ENCODE measurements around the gene KIRREL3.

Gene KIRREL3

GRCh38 chr11:126824035-126824607 is 176.4 kb downstream of the KIRREL3 start:
- Histone ChIP-seq H4K20me1 (ENCODE audit: low read depth, low read length) (no peaks in the 10 kb centered on the region), H3K4me2 (ENCODE audit: low read depth, low read length, poor library complexity, severe bottlenecking) (no peak overlapping the region), H3K36me3 (ENCODE audit: low read length) (no peaks in the 10 kb centered on the region), H3K27me3 (ENCODE audit: low read length) (no peaks in the 10 kb centered on the region), H2AFZ (ENCODE audit: low read depth, low read length, severe bottlenecking) (no peak overlapping the region), H3K79me2 (ENCODE audit: insufficient read depth, low read length) (no peaks in the 10 kb centered on the region), H3K9me2 (replicated peaks; ENCODE audit: insufficient read depth, low read length) (no peaks in the 10 kb centered on the region), H3K27ac (ENCODE audit: low read depth, low read length) (no peak overlapping the region), H3K4me3 (ENCODE audit: insufficient read depth, low read length, poor library complexity, severe bottlenecking) (no peak overlapping the region), H3K9ac (ENCODE audit: low read length) (no peak overlapping the region), H3K9me3 (ENCODE audit: insufficient read depth, low read length) (no peaks in the 10 kb centered on the region), H3F3A (ENCODE audit: insufficient read depth) (no peaks in the 10 kb centered on the region)
- TF ChIP-seq CTCF (IDR thresholded peaks at IDR 0.05; ENCODE audit: insufficient read depth, low read length, poor library complexity, severe bottlenecking) = no peak

GRCh38 chr11:126823274-126823673 is 177.3 kb downstream of the KIRREL3 start:
- no peak for TF ChIP-seq CTCF (IDR thresholded peaks at IDR 0.05; ENCODE audit: insufficient read depth, low read length, poor library complexity, severe bottlenecking)
- TF ChIP-seq EZH2phosphoT487 (conservative IDR thresholded peaks at IDR 0.05; ENCODE audit: low read length) = no peak
- Histone ChIP-seq H3K27me3 (ENCODE audit: low read length) (no peaks in the 10 kb centered on the region), H3K36me3 (ENCODE audit: low read length) (no peaks in the 10 kb centered on the region), H3K79me2 (ENCODE audit: insufficient read depth, low read length) (no peaks in the 10 kb centered on the region), H3K9me3 (ENCODE audit: insufficient read depth, low read length) (no peaks in the 10 kb centered on the region), H4K20me1 (ENCODE audit: low read depth, low read length) (no peaks in the 10 kb centered on the region), H2AFZ (ENCODE audit: low read depth, low read length, severe bottlenecking) (no peak overlapping the region), H3K4me3 (ENCODE audit: insufficient read depth, low read length, poor library complexity, severe bottlenecking) (no peak overlapping the region), H3K27ac (ENCODE audit: low read depth, low read length) (no peak overlapping the region), H3K4me2 (ENCODE audit: low read depth, low read length, poor library complexity, severe bottlenecking) (no peak overlapping the region), H3K9me2 (replicated peaks; ENCODE audit: insufficient read depth, low read length) (no peaks in the 10 kb centered on the region), H3F3A (ENCODE audit: insufficient read depth) (no peaks in the 10 kb centered on the region), H3K9ac (ENCODE audit: low read length) (no peak overlapping the region)

GRCh38 chr11:126821827-126822226 is 178.7 kb downstream of the KIRREL3 start:
- H3K36me3 ChIP-seq (ENCODE audit: low read length) = no peaks in the 10 kb centered on the region
- no peak overlapping the region for H3K27ac ChIP-seq (ENCODE audit: low read depth, low read length)
- no peaks in the 10 kb centered on the region for H4K20me1 ChIP-seq (ENCODE audit: low read depth, low read length)
- no peak overlapping the region for H3K9ac ChIP-seq (ENCODE audit: low read length)
- TF ChIP-seq CTCF (IDR thresholded peaks at IDR 0.05; ENCODE audit: insufficient read depth, low read length, poor library complexity, severe bottlenecking) = no peak
- TF ChIP-seq EZH2phosphoT487 (conservative IDR thresholded peaks at IDR 0.05; ENCODE audit: low read length) = no peak
- no peaks in the 10 kb centered on the region for H3K9me2 ChIP-seq (replicated peaks; ENCODE audit: insufficient read depth, low read length)
- H3K4me3 ChIP-seq (ENCODE audit: insufficient read depth, low read length, poor library complexity, severe bottlenecking) = no peak overlapping the region
- H2AFZ ChIP-seq (ENCODE audit: low read depth, low read length, severe bottlenecking) = no peak overlapping the region
- H3K27me3 ChIP-seq (ENCODE audit: low read length) = no peaks in the 10 kb centered on the region
- no peaks in the 10 kb centered on the region for H3F3A ChIP-seq (ENCODE audit: insufficient read depth)
- H3K79me2 ChIP-seq (ENCODE audit: insufficient read depth, low read length) = no peaks in the 10 kb centered on the region
- H3K9me3 ChIP-seq (ENCODE audit: insufficient read depth, low read length) = no peaks in the 10 kb centered on the region
- no peak overlapping the region for H3K4me2 ChIP-seq (ENCODE audit: low read depth, low read length, poor library complexity, severe bottlenecking)

Measured in SU-DHL-6 (cell line).